ENCODE data around the gene PCMT1.
"Not testable (repeated sequence)": the region's sequence is repeated elsewhere in the genome, so short reads cannot be mapped to it uniquely, and the experiment has no call there.

The PCMT1 gene

DNA sequence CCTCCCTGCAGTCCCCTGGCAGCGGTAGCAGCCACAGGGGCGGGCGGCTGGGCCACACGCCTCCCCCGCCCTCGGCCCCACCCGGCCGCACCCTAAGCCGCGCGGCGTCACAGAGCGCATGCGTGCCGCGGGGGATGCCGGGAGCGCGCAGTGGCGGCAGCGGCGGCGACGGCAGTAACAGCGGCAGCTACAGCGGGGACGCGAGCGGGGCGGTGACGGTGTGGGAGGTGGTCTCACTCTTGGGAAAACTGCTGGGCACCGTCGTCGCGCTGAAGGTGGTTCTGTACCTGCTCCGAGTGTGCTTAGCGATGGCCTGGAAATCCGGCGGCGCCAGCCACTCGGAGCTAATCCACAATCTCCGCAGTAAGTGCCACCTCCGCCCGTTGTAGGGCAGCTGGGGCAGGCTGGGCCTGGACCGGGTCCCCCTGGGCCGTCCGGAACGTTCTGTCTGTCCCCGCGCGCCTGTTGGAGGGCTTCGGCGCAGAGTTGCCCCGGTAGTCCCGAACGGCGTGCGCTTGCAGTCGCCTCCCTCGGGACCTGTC lies at the start of gene PCMT1:
TSS of gene PCMT1 (plus strand) at position 148 of the 542 bp plus-strand sequence. CDS start at position 309, 161 bp downstream.
- peak; percentile 9 for DNase-seq

DNA sequence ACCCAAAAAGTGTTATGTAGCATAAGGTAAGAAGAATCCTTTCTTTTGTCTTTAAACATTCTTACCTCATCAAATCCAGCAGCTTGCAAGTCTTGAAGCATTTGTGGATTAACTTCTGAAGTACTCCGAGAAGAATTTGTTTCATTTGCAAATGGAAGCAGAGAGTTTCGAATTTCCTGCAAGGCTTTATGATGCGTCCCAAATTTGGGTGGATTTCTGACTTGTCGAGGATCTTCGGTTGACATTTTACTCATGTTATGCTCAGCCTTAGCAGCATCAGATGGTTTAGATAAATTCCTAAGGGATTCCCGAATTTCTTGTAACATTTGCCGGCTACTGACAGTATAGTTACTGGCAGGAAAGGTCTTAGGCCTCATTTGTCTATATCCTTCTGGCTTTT lies 47.8 kb upstream of the PCMT1 start:
- DNase-seq: no peak

- DNase-seq: no peak
These were observed 37.8 kb upstream of the PCMT1 start for GRCh38 chr6:149711711-149712110.

DNA sequence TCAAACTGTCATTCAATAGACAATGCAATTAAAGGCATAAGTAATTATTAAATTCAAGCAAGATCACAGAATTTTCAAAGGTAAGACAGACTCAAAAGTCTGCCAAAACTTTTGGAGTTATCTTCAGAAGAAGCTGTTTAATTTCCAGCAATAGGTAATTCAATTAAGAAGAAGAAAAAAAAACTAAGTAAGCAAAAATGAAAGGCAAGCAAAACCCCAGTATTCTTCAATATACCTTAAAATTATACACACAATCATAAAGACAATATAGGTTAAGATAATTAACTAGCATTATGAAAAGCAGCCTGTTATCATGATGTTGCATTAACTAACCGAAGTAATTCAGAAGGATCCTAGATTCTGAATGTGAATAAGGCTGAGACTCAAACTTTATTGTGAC lies 35.1 kb upstream of the PCMT1 start:
- DNase-seq: no peak

DNA sequence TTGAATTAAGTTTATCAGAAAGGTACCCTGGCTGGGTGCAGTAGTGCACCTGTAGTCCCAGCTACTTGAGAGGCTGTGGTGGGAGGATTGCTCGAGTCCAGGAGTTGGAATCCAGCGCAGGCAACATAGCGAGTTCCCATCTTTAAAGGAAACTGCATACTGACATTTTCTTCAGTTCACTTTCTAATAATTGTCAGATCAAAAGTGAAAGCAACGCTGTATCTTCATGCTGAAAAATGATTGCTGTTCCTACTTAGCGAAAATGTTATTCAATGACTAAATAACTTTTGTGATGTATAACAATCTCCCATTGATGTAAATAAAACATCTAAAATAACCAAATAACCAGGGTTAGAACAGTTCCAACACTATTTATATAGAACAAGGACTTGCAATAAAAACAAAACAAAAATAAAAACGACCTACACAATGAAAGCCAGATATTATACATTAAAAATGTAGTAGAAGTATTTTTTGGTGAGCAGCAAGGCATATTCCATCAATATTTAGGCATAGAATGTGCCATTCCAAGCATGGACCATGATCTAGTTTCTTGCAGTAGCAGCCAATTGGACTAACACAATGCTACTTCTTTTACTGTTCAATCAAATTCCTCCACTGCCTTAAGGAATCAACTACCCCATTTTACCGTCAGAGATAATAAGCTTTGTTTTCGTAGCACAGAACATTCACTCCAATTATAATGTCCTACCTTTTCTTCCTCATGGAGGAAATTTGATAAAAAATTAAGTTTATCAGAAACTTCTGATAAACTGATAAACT lies 33.2 kb upstream of the PCMT1 start:
- DNase-seq: no peak

DNA sequence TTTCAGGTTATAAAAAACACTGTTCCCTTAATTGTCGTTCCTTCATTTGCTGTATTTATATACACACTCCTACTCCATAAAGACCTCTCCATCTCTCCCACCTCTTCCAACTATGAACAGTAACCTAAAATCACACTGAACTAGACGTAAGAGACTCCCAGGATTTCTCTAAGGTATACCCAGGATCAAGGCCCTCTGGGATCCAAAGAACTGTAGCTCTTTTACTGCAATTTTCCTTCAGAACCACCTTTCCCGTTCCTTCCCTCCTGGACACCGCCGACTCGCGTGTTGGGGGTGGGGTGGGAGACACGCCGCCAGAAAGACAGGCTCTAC lies 32.3 kb upstream of the PCMT1 start:
- DNase-seq: peak; percentile 50

DNA sequence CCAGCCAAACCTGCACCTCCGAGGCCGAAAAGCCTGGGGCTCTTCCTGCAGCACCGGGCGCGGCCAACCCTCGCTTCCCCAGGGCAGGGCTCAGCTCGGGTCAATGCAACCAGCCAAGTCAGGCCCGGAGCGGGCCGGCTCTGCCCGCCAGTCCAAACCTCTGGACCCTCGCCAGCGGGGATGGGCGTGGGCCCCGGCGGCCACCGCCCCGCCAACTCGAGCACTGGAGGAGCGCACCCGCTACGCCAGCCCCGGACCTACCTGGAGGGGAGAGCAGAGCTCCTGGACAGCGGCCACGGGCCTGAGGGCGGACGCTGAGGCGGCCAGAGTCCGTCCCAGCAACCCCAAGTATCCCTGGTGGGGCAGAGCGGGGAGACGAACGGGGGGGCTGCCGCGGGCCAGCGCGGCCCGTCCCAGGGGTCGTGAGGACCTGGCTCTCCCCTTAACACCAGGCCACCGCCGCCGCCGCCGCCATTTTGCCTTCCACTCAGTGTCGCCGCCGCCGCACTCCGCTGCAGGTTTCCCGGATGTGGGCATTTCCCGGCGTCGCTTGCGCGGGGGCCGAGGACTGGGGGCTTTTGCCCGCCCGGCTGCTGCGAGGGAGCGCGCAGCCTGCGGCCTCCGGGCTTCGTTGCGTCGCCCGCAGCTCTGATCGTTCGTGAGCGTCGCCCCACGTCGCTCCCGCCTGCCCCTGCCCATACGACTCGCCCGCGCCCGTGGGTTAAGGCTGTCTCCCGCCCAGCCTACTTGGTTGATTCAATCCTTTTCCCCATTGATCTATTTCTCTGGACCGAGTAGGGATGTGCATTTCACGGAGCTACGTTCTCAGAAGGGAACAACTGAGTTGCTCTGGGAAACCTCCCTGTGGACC lies 31.7 kb upstream of the PCMT1 start, which contains the start of gene LATS1:
TSS of gene LATS1 (minus strand) at position 514 of the 871 bp plus-strand sequence. CDS start 15,975 bp downstream, outside the sequence.
- peak; percentile 50 for DNase-seq

GRCh38 chr6:149719531-149719930 lies 30.0 kb upstream of the PCMT1 start:
- DNase-seq: no peak

GRCh38 chr6:149723262-149723661 lies 26.3 kb upstream of the PCMT1 start:
- DNase-seq: no peak

GRCh38 chr6:149723771-149724417 lies 25.6 kb upstream of the PCMT1 start:
- DNase-seq: no peak

DNA sequence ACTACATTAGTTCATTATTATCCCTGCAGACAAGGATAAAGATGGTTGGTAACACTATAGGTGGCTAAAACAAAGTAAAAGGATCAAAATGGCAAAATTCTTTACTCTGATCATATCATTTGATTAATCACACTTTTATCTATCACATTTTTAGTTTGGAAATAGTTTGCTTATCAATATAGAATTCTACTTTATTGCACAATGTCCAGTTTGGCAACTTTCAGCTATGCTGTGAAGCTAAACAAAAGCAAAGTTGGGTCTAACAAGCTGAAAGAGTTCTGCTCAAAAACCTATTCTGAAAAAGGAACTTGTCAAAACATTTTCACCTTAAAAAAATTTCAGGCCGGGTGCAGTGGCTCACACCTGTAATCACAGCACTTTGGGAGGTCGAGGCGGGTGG lies 23.8 kb upstream of the PCMT1 start:
- no peak for DNase-seq

DNA sequence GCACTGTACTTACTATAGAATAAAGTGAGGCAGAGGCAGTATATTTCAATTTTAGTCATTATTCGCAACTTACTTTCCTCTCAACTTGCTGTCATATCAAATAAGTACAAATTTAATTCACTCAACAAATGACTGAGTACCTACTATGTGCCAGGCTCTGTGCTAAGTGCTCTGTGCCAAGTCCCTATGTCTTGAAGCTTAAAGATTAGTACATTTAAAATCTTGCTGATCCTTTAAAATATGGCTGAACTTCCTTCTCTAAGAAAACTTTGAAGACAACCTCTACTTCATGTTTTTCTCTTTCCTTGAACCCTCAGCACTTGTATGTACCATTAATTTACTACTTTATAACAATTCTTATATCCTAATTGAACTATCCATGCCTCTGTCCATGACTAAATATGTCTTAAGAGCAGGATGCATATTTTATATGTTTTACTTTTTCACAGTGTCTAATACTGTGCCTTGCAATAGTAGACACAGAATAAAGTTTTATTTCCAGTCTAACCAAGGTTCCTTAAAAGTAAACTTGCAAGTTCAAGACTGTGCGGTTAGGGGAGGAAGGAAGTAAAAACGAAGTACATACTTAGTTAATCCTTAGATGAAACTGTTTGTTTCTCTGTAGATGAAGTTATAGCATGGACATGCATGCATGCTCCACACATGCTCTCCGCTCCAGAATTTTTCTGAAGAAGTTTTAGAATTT lies 21.6 kb upstream of the PCMT1 start:
- no peak for DNase-seq

- no peak for DNase-seq
These were observed 20.9 kb upstream of the PCMT1 start for GRCh38 chr6:149728499-149729234.

DNA sequence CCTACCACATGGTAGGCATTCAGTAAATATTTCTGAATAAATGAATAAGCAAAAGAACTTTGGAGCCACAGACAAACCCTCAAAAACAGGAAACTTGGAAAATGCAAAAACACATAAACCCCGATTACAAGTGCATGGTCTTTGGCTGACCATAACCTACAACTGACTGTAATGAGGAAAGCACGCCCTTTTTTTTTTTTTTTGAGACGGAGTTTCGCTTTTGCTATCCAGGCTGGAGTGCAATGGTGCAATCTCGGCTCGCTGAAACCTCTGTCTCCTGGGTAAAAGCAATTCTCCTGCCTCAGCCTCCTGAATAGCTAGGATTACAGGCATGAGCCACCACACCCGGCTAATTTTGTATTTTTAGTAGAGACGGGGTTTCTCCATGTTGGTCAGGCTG lies 19.7 kb upstream of the PCMT1 start:
- DNase-seq: no peak

DNA sequence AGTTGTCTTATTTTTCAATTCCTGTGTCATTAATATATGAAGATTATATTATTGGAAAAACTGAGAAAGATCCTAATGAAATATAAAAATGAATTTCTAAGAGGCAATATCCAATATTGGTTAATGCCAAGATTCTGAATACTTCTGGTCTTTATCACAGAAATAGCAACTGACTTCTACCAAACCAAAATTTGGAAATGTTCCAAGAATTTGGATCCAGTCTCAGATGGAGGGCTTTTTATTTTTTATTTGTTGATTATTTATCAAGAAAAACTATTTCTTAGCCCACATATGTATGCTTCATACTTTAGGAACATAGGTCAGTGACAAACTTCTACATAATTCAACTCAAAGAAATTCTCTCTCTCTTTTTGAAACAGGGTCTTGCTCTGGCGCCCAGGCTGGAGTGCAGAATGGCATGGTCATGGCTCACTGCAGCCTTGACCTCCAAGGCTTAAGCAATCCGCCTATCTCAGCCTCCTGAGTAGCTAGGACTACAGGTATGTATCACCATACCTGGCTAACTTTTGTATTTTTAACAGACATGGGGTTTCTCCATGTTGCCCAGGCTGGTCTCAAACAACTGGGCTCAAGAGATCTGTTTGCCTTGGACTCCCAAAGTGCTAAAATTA lies 16.3 kb upstream of the PCMT1 start:
- no peak for DNase-seq

- no peak for DNase-seq
These were observed 14.6 kb upstream of the PCMT1 start for GRCh38 chr6:149734915-149735314.

DNA sequence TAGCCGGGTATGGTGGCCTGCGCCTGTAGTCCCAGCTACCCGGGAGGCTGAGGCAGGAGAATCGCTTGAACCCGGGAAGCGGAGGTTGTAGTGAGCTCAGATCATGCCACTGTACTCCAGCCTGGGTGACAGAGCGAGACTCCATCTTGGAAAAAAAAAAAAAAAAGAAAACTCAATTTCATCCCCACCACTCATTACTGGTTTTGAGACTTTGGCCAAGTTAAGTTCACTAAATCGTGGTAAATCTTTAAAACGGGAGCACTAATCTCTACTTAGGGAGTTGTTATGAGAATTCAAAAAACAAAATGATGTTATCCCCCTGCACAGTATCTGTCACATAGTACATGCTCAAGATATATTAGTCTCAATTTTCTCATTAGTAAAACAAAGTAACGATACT lies 4.3 kb upstream of the PCMT1 start:
- DNase-seq: not testable (repeated sequence)

DNA sequence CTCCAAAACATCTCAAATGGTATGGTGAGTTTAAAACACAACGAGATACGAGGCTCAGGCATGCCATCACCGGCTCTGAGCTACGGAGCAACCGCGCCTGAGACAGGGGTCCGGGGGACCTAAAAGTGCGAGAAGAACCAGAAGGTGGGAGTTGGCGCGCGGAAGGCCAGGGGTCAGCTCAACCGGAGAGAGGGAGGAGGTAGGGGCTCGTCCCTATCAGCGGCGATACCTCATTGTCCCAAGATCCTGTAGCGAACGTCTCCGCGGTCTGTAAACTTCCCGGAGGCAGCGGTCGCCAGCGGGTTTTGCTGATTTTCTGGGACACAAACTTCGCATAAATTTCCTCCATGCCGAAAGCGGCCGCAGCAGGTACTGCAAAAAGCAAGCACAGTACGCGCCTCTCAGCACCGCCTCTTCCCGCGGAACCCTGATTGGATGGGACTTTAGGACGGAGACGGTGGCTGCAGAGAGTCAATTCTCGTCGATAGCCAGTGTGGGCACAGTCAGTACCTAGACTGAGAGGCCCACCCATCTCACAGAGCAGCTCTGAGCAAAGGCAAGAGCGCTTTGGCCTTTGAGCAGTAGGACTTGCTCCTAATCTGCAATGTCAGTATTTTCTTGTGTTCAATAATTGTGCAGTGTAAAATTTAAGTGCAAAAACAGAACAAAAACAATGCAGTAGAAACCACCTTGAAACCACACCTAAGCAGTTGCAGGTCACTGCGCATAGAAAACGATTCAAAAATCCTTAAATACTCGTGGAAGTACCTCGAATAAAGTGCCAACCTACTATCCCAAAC lies 3.2 kb upstream of the PCMT1 start, which contains the start of gene NUP43:
TSS of gene NUP43 (minus strand) at position 383 of the 800 bp plus-strand sequence. CDS start at position 349, 34 bp downstream.
- peak; percentile 50 for DNase-seq

GRCh38 chr6:149749082-149749593 lies 403 bp upstream of the PCMT1 start:
- not testable (repeated sequence) for DNase-seq

DNA sequence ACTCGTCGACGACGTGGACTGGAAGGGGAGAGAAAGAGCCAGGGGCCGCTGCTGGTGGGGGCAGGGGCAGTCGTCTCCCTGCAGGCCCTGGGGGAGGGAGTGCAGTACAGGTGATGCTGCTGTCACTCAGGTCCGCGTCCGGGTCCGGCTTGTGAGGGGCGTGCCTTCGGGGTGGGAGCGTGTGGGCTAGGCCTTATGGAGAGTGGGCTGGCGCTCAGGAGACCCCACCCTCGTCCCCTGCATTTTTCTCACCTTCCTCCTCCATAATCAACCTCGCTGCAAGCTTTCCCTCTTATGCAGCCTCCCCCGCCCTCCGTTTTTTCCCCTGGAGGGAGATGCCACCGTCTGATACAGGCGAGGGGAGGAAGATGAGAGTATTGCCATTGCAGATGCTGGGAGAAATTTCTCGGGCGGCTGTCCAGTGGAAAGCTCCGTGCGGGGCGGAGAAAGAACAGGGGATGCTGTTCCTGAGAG lies 632 bp downstream of the PCMT1 start:
- no peak for DNase-seq

Measured in NCI-H2029 treated with DMSO at 0.1 percent for 48 hours (cell line).